GM21423 (cell line): ENCODE measurements around the gene SHMT1.
"Not testable (repeated sequence)": the region's sequence is repeated elsewhere in the genome, so short reads cannot be mapped to it uniquely, and the experiment has no call there.

Source experiments
- ATAC-seq: cut with Tn5 transposase; IDR thresholded peaks from one replicate; pipeline ENCODE4 v1.9.1; 2021; ENCODE audit warnings: mild to moderate bottlenecking, moderate library complexity; ENCODE audit not compliant: unreplicated experiment

SHMT1 gene

GRCh38 chr17:18300725-18301480 is 62.4 kb downstream of the SHMT1 start:
- no peak for ATAC-seq

GRCh38 chr17:18298061-18298460 is 65.3 kb downstream of the SHMT1 start:
- not testable (repeated sequence) for ATAC-seq

- ATAC-seq: no peak
These were observed 71.4 kb downstream of the SHMT1 start for GRCh38 chr17:18291718-18292540.

GRCh38 chr17:18285296-18285695 is 78.1 kb downstream of the SHMT1 start:
- no peak for ATAC-seq

- ATAC-seq: no peak
These were observed 81.6 kb downstream of the SHMT1 start for GRCh38 chr17:18281788-18282187.

- no peak for ATAC-seq
These were observed 82.5 kb downstream of the SHMT1 start for GRCh38 chr17:18280766-18281371.

- no peak for ATAC-seq
These were observed 83.1 kb downstream of the SHMT1 start for GRCh38 chr17:18280249-18280648.

- no peak for ATAC-seq
These were observed 84.5 kb downstream of the SHMT1 start for GRCh38 chr17:18278867-18279266.
